NCI-H82 treated with DMSO at 0.1 percent for 48 hours (cell line): Measurements from ENCODE around the gene ITGB6.

Source experiments
- DNase-seq: peaks from one replicate; lab custom pipeline; 2025; ENCODE audit not compliant: unreplicated experiment; lab: John Stamatoyannopoulos, UW

ITGB6 gene

GRCh38 chr2:160222546-160223283, 22.6 kb upstream of the ITGB6 start:
- no peak for DNase-seq

GRCh38 chr2:160221391-160222276, 21.6 kb upstream of the ITGB6 start:
- DNase-seq: no peak

- no peak for DNase-seq
These were observed 20.5 kb upstream of the ITGB6 start for GRCh38 chr2:160220545-160221009.

GRCh38 chr2:160220026-160220425, 20.0 kb upstream of the ITGB6 start:
- no peak for DNase-seq

GRCh38 chr2:160214461-160215445, 14.7 kb upstream of the ITGB6 start:
- DNase-seq: no peak

GRCh38 chr2:160213511-160213910, 13.4 kb upstream of the ITGB6 start:
- no peak for DNase-seq

- DNase-seq: peak; percentile 35
These were observed 10.6 kb upstream of the ITGB6 start for GRCh38 chr2:160210599-160211138.

- no peak for DNase-seq
These were observed 9.4 kb upstream of the ITGB6 start for GRCh38 chr2:160209516-160209856.

- no peak for DNase-seq
These were observed 8.8 kb upstream of the ITGB6 start for GRCh38 chr2:160208655-160209515.

- DNase-seq: no peak
These were observed 8.0 kb upstream of the ITGB6 start for GRCh38 chr2:160207804-160208654.

- no peak for DNase-seq
These were observed 7.2 kb upstream of the ITGB6 start for GRCh38 chr2:160207271-160207670.

- DNase-seq: no peak
These were observed 6.4 kb upstream of the ITGB6 start for GRCh38 chr2:160206436-160206835.

- DNase-seq: no peak
These were observed 5.4 kb upstream of the ITGB6 start for GRCh38 chr2:160205505-160205904.

- no peak for DNase-seq
These were observed 3.4 kb upstream of the ITGB6 start for GRCh38 chr2:160203422-160203821.

GRCh38 chr2:160203007-160203406, 2.9 kb upstream of the ITGB6 start:
- DNase-seq: no peak

- no peak for DNase-seq
These were observed 1.9 kb upstream of the ITGB6 start for GRCh38 chr2:160201849-160202539.

- DNase-seq: no peak
These were observed 849 bp upstream of the ITGB6 start for GRCh38 chr2:160200921-160201320.

GRCh38 chr2:160199053-160199452, 1.0 kb downstream of the ITGB6 start:
- no peak for DNase-seq
